CD4-positive, alpha-beta T cell treated with Interleukin-17A for 4 hours (primary cell): ENCODE measurements around the gene ROR1.
"Not testable (repeated sequence)": the region's sequence is repeated elsewhere in the genome, so short reads cannot be mapped to it uniquely, and the experiment has no call there.

ENCODE experiments used
- DNase-seq: peaks from one replicate; pipeline ENCODE4 v3.0.0-alpha.2; 2020; ENCODE audit warnings: mixed read lengths

The ROR1 gene

DNA sequence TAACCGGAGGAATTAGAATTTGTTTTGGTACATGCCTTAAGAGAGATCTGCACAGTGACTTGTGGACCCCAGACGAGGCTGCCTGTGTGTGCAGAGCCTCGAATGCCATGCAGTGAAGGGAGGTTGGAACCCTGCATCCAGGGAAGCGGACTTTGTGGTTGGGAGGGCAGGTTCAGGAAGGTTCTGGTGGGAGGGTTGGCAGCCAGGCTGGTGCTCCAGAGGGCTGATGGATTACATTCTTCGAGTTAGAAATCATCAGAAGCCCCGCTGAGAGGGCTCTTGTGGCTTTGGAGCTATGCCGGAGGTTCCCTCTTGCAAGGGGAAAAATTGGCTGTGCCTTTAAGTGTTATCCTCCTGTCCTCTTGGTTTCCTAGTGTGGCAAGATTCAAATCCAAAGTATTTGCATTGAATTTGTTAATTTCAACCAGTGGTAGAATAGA is 21.1 kb downstream of the ROR1 start:
- DNase-seq = no peak

DNA sequence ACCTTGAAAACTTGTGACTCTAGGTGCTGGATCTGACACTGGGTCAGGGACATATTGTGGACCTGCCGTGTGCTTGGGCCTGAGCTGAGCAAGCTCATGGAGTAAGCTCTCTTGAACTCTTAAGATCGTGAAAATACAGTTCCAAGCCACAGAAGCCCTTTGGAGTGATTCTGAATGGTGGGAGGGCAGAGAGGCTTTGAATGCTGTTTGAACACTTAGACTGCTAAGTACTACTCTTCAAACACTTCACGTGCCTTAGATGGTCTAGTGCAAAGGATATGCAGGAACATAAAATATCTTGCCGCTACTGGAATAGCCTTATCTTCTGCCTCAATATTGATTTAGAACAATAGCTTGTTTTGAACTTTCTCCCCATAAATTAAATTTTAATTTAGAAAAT is 21.6 kb downstream of the ROR1 start:
- DNase-seq = no peak

DNA sequence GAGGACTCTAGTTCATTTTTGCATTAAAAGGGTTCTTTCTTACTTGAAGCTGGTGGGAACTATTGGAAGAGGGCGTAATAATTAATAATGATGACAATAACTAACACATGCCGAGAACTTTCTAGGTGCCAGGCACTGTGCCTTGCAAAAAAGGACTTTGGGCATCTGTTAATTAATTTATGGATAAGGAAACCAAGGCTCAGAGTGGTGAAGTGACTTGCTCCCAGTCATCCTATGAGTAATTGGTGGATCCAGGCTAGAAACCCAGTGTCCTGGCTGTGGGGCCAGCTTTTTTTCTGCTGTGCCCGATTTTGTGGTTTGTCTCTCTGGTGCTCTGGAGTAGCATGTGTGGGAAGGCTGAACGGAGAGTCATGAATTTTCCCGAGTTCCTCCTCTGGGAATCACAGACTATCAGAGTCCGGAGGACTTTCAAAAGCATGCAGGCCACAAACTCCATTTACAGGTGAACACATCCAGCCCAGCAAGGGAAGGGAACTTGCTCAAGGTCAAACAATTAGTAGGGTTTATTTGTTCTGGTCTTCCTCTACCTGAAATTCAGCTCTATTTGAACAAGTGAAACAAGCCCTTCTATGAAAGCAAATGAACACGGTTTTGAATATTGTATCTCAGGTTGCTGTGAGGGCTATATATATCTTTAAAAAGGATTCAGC is 23.4 kb downstream of the ROR1 start:
- DNase-seq = no peak

DNA sequence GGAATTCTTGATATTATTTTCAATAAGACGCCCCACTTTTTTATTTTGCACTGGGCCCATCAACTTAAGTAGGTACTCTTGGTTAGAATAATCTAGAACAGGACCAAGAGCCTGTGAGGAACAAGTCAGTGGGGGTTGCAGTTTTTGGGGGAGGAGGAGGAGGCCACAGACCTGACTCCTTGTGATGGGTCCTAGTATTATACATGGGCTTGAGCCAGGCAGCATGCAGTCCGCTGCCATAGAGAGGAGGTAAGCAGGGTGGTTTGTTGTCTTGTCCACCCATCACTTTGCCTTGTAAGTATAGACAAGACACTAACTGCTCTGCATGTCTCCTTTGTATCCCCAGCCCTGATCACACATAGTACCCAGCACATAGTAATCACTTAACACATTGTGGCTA is 24.5 kb downstream of the ROR1 start:
- DNase-seq = no peak

DNA sequence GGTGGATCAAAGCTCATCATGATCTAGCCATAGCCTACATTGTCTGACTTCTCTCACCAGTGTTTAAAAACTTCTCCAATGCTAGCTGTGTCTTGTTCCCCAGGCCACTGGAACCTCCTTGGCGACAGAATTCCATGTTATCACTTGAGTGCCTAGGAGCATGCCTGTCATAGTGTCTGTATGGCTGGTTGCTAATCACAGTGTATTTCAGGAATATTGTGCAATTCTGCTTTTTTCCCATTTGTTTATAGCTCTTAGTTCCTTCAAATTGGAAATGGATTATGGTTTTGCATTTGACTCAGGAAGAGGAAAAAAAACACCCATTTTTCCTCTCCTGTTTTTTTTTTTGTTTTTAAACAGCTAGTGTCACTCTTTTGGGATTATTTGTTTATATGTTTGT is 25.5 kb downstream of the ROR1 start:
- DNase-seq = no peak

DNA sequence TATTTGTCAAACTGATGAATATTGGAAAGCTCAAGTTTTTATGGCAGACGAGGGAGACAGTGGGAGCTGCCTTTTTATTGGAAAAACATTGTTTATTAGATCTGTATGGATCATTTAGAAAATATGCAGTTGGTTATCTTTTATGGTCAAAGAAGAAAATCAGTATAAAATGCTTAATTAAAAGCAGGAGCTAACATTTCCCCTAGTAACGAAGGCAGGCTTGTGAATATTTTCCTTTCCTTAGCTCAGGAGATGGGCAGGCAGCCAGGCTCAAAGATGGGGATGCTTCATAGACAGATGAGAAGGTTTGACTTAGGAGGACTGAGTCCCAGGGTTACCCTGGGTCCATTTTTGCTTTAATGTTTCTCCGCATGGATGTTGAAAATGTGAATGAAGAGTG is 26.0 kb downstream of the ROR1 start:
- DNase-seq = no peak

DNA sequence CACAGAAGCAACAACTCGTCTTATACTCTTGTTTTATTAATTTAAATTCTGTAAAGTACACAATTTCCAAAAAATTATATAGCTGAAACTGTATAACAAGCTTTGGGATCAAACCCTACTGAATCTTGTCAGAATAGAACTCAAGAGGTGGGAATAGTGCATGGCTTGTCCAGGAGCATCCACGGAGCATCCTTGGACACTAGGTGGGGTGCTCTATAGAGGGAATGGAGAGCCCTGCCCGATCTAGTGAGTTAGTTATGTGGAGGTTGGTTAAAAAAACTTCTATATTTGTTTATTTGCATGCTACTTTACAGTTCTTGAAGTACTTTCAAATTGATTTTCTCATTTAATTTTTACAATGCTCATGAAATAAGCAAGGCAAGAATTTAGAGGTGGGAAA is 28.3 kb downstream of the ROR1 start:
- no peak for DNase-seq

DNA sequence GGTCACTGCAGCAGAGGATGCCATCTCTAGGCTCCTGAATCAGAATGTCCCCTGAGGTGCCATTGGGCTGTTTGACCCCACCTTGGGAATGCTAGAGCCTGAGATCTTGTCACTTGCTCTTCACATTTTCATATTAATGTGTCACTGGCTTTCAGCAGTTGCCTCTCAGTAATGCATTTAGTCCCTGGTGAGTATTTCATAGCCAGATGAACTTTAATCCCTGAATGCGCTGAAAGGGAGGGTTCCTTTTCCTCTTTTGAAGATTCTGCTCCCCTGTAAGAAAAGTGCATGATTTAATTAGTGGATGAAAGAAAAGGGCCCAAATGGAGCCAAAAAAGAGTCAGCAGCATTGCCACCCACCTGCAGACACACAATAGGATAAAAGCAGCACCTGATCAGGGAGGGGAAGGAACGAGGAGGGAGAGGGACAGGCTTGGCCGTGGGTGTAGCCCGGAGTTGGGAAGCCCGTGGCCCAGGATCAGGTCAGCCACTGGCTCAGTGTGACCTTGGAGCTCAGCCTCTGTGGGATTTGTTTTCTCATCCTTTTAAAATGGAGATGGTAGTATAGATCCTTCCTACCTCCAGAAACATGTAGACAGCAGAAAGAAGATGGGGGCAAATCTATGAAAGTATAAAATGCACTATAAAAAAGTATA is 31.1 kb downstream of the ROR1 start:
- DNase-seq = no peak

DNA sequence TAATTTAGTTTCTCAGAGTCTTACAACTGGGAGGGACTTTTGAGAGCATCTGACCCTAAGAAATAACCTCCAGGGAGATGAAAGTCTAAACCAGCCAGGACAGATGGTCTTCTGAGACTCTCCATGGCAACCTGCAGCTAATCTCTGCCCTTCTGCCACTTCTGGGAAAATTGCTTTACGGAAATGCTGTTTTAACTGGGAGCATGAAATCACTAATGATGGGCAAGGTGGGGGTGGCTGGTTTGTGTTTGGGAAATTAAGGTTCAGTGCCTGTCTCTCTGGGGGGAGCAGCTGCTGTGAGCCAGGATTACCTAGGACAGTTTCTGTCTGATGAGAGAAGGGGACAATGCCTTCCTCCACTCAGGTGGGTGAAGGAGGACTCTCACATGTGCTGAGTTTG is 33.2 kb downstream of the ROR1 start:
- no peak for DNase-seq

DNA sequence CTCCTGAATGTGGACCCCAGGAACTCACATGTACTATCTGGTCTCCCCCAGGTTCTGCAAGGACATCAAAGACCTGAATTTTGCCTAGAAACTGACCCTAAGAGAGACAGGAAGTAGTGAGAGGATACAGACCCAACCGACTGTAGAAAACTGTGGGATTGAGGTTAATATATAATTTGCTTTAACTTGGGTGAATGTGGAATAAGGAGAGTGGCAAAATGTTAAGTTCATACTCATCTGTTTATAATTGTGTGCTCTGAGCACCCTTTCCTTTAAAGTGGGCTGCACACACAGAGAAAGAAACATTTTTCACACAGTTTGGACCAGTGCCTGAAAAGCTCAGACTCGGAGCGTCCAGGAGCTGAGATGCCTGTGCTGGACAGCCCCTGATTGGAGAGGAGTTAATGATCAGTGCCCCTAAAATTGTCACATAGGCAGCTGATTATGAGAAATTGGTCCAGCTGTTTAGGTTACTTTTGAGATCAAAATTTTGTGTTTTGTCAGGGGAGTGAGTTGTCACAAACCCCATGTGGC is 37.2 kb downstream of the ROR1 start:
- DNase-seq = no peak

DNA sequence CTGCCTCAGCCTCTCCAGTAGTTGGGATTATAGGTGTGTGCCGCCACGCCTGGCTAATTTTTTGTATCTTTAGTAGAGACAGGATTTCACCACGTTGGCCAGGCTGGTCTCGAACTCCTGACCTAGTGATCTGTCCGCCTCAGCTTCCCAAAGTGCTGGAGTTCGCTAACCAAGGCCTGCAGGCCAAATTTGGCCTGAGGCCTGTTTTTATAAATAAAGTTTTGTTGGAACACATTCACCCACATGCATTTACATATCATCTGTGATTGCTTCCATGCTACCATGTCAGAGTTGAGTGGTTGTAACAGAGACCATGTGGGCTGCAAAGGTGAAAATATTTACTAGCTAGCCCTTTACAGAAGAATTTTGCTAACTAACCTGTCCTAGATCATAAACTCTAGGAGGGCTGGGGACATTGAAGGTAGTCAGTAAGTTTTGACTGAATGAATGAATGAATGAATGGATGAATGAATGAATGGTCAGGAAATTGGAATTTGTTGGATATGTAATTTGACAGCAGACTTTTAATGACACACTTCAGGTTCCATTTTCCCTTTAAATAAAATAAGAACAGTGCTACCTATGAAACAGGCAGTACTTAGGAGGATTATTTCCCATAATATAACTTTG is 38.4 kb downstream of the ROR1 start:
- DNase-seq = no peak

DNA sequence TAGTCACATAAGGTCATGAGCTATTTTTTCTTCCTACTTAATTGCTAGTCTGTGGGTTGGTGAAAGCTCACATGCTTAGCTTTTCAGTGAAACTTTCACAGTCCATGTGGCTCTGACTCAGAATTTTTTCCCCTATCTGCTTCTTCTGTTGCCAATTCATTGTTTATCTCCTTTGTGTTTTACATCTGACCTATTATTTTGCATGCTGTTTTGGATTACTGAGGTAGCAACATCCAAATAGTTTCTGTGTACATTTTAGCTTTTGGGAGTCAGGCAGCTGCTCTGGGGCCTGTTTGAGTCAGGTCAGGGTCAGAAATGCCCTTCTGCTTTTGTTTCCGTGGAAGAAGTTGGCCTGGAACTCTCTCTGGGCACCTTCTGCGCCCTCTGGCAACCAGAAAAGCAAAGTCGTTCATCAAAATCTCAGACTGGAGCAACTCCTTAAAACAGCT is 40.0 kb downstream of the ROR1 start:
- no peak for DNase-seq

DNA sequence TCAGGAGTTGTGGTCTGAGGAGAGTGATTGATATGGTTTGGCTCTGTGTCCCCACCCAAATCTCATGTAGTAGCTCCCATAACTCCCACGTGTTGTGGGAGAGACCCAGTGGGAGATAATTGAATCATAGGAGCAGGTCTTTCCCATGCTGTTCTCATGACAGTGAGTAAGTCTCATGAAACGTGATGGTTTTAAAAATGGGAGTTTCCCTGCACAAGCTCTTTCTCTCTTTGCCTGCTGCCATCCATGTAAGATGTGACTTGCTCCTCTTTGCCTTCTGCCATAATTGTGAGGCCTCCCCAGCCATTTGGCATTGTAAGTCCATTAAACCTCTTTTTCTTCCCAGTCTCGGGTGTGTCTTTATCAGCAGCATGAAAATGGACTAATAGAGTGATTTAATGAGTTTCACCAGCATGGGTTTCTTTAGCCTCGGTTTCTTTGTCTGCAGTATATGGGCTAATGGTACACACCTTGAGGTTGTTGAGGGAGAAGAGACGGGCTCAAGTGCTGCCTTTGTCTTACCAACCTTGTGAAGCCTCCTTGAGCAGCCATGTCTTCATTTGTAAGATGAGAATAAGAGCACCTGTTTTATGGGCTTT is 42.5 kb downstream of the ROR1 start:
- not testable (repeated sequence) for DNase-seq

DNA sequence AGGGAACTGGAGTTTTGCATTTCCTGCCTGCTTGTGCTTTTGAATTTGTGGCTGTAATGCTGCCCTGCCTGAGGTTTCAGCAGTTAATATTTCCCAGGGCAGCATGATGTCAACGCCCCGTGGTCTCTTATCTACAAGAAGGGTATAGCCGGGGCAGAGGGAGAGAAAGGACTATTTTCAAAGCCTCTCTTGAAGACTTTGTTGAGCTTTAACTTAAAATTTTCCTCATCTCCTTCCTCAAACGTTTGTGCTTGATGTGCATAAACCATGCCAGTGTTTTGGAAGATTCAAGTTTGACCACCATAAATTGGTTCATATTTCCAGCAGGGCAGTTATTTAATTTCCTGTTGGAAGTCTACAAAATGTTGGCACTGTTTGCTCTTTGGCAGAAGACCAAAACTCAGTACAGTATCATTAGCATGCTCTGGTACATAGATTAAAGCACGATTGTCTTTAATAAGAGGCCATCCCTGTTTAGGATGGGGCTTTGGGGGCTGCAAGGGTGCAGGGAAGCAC is 43.4 kb downstream of the ROR1 start:
- no peak for DNase-seq

DNA sequence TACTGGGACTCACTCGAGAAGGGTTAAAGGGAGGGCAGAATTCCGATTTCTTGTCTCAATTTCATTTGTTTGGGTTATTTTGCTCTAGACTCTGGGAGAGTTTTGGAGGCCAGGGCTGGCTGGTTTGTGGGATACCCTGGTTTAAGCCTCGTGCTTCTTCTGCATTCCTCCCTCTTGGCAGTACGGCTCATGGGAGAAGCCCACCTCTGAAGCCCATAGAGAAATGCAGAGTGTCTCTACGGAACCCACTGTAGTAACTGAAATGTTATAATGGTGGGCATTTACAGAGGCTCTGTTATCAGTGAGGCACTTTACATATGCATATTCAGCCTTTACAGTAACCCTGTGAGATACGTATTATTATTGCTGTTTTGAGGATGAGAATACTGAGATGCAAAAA is 43.9 kb downstream of the ROR1 start:
- no peak for DNase-seq

DNA sequence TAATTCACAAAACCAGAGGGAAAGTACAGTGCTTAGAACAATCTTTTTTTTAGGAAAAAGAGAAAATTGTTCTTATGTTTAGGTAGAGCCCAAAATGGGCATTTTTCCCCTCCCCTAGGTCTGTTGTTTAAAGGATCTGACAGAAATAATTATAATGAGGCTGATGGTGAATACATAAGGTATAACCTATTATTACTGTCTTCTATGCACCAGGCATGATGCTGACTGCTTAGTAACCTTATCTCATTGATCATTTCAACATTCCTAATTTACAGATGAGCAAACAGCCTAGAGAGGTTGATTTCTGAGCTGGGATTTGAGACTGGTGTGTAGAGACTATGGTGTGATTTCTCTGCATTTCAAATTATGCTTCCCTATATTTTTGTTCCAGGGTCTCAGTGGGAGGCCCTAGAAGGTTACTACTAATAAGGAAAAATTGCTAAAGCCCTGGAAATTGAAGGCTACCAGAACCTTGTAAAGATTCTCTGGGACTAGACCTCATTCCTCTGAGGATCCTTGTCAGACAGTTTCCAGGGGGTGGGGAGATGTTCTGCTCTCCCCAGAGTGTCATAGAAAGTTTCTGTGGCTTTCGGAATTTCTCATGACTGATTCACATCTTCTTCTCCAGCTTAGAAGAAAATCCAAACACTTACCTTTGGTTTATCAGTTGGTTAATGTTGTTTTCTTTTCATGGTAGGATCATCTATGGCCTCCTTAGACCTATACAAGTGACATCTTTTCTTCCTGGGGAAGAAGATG is 44.9 kb downstream of the ROR1 start:
- DNase-seq = no peak

DNA sequence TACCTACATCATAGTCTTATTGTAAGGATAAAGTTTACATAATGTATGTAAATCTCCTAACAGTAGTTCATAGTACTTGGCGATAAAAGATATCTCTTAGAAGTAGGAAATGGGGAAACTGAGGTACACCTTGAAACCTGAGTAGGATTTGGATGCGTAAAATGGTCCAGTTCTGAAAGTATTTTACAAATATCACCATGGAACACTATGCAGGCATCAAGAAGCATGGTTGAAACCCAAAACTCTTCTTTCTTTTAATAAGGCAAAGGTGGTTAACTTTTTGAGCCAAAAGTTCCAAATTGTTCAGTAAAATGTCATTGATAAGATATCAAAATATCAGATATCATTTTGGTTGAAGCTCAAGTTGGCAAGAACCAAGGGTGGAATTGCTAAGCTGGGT is 46.0 kb downstream of the ROR1 start:
- no peak for DNase-seq

DNA sequence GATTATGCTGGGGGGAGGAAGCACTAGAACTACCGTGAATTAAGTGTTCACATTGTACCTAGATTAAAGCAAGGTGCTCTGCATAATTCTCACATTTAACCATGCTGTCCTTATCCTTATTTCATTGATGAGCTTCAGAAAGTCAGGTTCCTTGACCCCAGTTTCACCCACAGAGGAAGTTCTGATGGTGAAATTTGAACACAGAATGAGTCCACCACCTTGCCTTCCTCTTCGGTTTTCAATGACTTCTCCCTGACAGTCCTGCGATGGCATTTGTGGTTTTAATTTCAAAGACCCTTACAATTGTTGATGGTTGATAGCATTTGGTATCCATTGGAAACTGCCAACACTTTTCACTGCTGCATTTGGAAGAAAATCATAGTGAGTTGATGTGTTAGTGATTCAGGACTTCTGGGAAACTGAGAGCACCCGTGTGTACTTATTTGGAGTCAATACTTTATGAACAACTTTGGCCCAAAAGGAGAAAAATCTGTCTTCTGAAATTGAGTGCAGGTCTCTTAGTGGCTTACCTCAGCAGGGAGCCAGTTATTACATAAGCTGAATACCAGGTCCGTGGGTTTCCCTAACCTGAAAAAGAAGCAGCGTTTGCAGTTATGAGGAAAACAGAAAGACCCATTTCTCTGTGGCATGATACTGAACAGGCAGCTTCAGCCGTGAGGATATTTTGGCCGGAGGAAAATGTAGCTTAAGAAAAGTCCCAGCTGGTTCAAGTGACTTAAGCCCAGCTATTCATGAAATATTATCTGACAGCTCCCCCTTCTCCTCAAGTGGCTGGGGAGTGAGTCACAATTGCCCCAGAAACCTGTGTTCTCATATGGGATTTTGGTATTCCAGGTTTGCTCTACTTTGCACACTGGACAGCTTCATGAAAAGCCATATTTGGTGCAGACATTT is 47.5 kb downstream of the ROR1 start:
- DNase-seq = no peak

DNA sequence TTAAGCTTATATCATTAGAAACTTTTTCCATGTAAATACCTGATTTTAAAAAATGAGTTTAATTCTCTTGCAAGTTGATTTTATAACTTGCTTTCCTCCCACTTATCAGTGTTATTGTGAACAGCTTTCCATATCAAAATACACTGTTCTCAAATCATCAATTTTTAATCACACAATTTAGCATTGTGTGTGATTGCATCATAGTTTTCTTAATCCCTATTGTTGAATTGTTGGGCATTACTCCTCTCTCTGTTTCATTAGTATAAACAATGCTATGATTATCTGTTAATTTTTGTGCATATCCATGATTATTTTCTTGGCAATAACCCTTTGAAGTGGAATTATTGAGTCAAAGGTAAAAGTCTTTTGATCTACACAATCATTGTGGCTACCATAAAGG is 48.7 kb downstream of the ROR1 start:
- no peak for DNase-seq

DNA sequence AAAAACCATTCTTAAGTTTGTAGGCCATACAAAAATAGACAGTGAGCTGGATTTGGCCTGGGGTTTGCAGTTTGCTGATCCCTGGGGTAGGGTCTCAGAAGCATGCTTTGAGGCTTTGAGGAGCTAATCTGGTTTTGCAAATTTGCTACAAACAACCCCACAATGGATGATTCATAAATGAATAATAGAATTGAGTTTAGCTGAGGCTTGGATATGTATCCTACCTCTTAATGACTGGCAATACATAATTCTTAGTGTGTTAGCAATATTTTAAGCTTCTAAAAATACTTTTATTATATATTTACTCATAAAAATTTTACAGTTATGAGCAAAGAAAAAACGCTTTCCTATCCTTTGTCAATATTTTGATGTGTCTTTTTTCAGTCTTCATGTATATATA is 50.6 kb downstream of the ROR1 start:
- no peak for DNase-seq

DNA sequence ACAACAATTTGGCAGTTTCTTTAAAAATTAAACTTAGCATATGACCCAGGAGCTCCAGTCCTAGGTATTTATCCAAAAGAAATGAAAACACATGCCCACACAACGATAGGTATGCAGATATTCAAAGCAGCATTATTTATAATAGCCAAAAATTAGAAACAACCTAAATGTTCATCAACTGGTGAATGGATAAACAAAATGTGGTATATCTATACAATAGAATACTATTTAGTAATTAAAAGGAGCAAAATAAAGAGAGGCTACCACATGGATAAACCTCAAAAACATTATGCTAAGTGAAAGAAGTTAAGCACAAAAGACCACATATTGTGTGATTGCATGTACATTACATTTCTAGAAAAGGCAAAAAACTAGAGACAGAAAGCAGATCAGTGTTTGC is 51.3 kb downstream of the ROR1 start:
- no peak for DNase-seq
